ENCODE measurements around the gene AFF1. TPM values are rescaled to one million over a fixed set of nuclear protein-coding genes. Genes with fewer than 3 reads are reported as not detected.
A peak's percentile ranks its signal among the peaks of the same experiment; 100 is the strongest.

Gene AFF1
- total RNA-seq, 1 experiment from 2014 or later, result 52.8 TPM

DNA sequence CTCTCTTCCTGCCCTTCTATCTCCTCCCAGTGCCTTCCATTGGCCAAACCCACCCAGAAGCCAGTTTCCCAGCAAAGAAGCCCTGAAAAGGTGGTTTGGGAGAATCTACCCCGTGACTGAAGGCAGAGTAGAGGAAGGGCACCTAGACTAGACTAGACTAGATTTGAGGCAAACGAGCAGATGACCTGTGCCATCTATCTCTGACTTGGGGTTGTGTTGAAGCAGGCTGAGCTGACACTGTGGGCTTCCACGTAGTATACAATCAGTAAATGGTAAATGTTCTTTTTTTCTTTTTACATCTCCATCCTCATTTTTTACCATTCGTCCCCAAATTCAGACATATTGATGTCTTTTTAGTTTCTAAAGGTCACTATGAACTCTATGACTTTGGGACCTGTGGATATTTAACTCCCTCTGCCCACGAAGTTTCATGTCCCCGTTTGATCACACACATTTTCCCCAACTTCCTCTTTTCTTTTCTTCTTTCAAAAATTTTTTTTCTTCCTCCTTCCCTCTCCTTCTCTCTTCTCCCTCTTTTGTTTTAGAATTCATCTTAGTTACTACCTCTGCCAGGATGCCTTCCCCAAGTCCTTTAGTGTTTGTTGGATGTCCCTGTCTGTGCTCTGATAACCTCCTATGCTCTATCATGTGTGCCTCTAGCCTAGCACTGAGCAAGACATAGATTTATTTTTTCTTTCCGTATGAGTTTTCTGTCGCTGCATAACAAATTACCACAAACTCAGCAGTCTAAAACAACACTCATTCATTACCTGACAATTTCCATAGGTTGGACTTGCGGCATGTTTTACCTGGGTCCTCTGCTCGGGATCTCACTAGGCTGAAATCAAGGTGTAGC, 6.2 kb upstream of the AFF1 start:
- Histone ChIP-seq H3K79me2 (ENCODE audit: low read depth) (no peaks in the 10 kb centered on the region), H3K27ac (peak overlapping the region; percentile 83), H3K4me1 (replicated peaks; ENCODE audit: insufficient read depth) (peaks cover 37% of the 10 kb centered on the region), H3K27me3 (ENCODE audit: insufficient read depth, low read depth) (no peaks in the 10 kb centered on the region), H3K4me2 (peak overlapping the region; percentile 64), H3K4me3 (no peak overlapping the region), H3K36me3 (ENCODE audit: low read depth) (no peaks in the 10 kb centered on the region), H4K20me1 (ENCODE audit: insufficient read depth) (no peaks in the 10 kb centered on the region), H3K9me2 (ENCODE audit: insufficient read depth) (no peaks in the 10 kb centered on the region), H3F3A (ENCODE audit: insufficient read depth, low read depth) (peaks cover 18% of the 10 kb centered on the region; the same call in 1 of the 2 replicates), H2AFZ (peak overlapping the region; percentile 50; the same call in 1 of the 2 replicates), H3K9me3 (ENCODE audit: insufficient read depth, low read depth) (no peaks in the 10 kb centered on the region)
- TSS peak; percentile 85 for BruUV-seq (replicated peaks)
- TF ChIP-seq EZH2 (IDR thresholded peaks at IDR 0.05; ENCODE audit: low read depth), result no peak
- TF ChIP-seq, protein P1, sequence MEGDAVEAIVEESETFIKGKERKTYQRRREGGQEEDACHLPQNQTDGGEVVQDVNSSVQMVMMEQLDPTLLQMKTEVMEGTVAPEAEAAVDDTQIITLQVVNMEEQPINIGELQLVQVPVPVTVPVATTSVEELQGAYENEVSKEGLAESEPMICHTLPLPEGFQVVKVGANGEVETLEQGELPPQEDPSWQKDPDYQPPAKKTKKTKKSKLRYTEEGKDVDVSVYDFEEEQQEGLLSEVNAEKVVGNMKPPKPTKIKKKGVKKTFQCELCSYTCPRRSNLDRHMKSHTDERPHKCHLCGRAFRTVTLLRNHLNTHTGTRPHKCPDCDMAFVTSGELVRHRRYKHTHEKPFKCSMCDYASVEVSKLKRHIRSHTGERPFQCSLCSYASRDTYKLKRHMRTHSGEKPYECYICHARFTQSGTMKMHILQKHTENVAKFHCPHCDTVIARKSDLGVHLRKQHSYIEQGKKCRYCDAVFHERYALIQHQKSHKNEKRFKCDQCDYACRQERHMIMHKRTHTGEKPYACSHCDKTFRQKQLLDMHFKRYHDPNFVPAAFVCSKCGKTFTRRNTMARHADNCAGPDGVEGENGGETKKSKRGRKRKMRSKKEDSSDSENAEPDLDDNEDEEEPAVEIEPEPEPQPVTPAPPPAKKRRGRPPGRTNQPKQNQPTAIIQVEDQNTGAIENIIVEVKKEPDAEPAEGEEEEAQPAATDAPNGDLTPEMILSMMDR (conservative IDR thresholded peaks at IDR 0.05), result no peak
- no peak for DNase-seq
- ChIA-PET POLR2A (ENCODE audit: unreplicated experiment) (interaction anchor here (0.9 kb wide), 1 partner anchor 49 kb away, joined by 3 read pairs; no protein-coding TSS in a partner anchor), CTCF (interaction anchor here (0.7 kb wide), 1 partner anchor 8 kb away, joined by 3 read pairs; no protein-coding TSS in a partner anchor)
- intact Hi-C loops (cut with micrococcal nuclease; ENCODE audit: unreplicated experiment), result loop anchor here (5.0 kb wide), 1 partner anchor 179 kb away; no protein-coding TSS in a partner anchor

DNA sequence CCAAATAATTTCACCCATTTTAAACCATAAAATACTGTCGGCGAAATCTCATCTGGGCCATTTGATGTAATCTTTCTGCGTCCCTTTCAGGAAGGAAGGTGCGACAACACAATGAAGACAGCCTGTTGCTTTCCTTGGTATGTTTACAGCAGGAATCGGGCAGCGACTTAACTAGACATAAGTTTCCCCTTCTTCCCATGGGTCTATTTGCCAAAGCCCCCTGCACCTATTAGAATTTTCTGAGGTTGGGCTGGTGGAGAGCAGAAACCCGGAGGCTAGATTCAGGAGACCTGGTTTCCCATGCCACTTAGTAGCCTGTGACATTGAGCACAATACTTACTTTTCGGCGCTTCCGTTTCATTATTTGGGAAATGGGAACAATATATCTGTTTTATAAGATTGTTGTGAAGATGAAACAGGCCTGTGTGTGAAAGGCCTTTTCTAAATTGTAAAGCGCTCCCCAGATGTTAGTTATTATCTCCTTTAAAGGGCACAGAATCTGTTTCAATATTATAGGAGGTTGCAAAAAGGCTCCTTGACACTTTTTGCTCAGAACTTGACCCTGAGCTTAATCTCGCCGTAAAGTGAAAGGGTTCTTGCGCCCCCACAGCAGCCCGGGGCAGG, 552 bp upstream of the AFF1 start:
- POLR2A ChIA-PET (ENCODE audit: unreplicated experiment), result interaction anchor here (0.6 to 1.2 kb wide), 5 partner anchors 8 to 263 kb away, joined by 6 to 11 read pairs (median 7); no protein-coding TSS in a partner anchor
- Histone ChIP-seq H3K27ac (peak overlapping the region; percentile 83), H4K20me1 (ENCODE audit: insufficient read depth) (no peaks in the 10 kb centered on the region; the same call in 1 of the 2 replicates), H3K9me2 (ENCODE audit: insufficient read depth) (no peaks in the 10 kb centered on the region), H3F3A (ENCODE audit: insufficient read depth, low read depth) (peaks cover 28% of the 10 kb centered on the region), H3K79me2 (ENCODE audit: low read depth) (peaks cover 28% of the 10 kb centered on the region), H3K36me3 (ENCODE audit: low read depth) (no peaks in the 10 kb centered on the region), H2AFZ (peak overlapping the region; percentile 88), H3K9me3 (ENCODE audit: insufficient read depth, low read depth) (no peaks in the 10 kb centered on the region), H3K4me2 (peak overlapping the region; percentile 91), H3K4me3 (peak overlapping the region; percentile 75), H3K27me3 (ENCODE audit: insufficient read depth, low read depth) (no peaks in the 10 kb centered on the region), H3K4me1 (replicated peaks; ENCODE audit: insufficient read depth) (peaks cover 29% of the 10 kb centered on the region)
- CTCF ChIA-PET, result interaction anchor here (0.5 to 1.3 kb wide), 5 partner anchors 12 to 1099 kb away, joined by 3 to 9 read pairs (median 4); partner anchors contain the start of gene PTPN13
- no peak for TF ChIP-seq EZH2 (IDR thresholded peaks at IDR 0.05; ENCODE audit: low read depth)
- TF ChIP-seq, protein P1 (conservative IDR thresholded peaks at IDR 0.05), result no peak
- DNase-seq, result no peak
- intact Hi-C loops (cut with micrococcal nuclease; ENCODE audit: unreplicated experiment), result no loop called here
- BruUV-seq (replicated peaks), result TSS peak; percentile 56

DNA sequence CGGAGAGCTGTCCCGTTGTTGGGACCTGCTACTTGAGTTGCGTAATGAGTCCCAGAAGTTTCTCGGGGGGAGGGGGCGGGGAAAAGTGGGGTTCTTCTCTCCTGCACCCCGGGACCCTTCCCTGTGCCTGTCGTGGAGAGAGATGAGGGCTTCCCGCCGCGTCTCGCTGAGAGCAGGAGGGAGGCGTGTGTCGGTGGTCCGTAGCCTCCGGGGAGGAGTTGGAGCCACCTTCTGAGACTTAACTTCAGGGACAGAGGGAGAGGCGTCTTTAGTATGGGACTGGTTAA, 698 bp downstream of the AFF1 start:
- H2AFZ ChIP-seq, result peak overlapping the region; percentile 81
- peaks cover 37% of the 10 kb centered on the region for H3K4me1 ChIP-seq (replicated peaks; ENCODE audit: insufficient read depth)
- peaks cover 28% of the 10 kb centered on the region for H3F3A ChIP-seq (ENCODE audit: insufficient read depth, low read depth)
- peak overlapping the region; percentile 89 for H3K4me2 ChIP-seq
- no peaks in the 10 kb centered on the region for H3K36me3 ChIP-seq (ENCODE audit: low read depth)
- H3K79me2 ChIP-seq (ENCODE audit: low read depth), result peaks cover 40% of the 10 kb centered on the region
- H3K4me3 ChIP-seq, result peak overlapping the region; percentile 75
- ChIA-PET CTCF (no interaction called here), POLR2A (ENCODE audit: unreplicated experiment) (interaction anchor here (0.7 to 1.2 kb wide), 2 partner anchors 21 to 71 kb away, joined by 3 to 7 read pairs; no protein-coding TSS in a partner anchor)
- H3K27me3 ChIP-seq (ENCODE audit: insufficient read depth, low read depth), result no peaks in the 10 kb centered on the region
- peak overlapping the region; percentile 83 for H3K27ac ChIP-seq
- intact Hi-C loops (cut with micrococcal nuclease; ENCODE audit: unreplicated experiment), result loop anchor here (5.0 kb wide), 2 partner anchors 37 to 287 kb away; partner anchors contain the start of gene KLHL8
- H3K9me2 ChIP-seq (ENCODE audit: insufficient read depth), result no peaks in the 10 kb centered on the region
- no peak for DNase-seq
- no peaks in the 10 kb centered on the region for H3K9me3 ChIP-seq (ENCODE audit: insufficient read depth, low read depth)
- H4K20me1 ChIP-seq (ENCODE audit: insufficient read depth), result no peaks in the 10 kb centered on the region; the same call in 1 of the 2 replicates
- BruUV-seq (replicated peaks), result TSS peak; percentile 39
- TF ChIP-seq EZH2 (IDR thresholded peaks at IDR 0.05; ENCODE audit: low read depth), result no peak
- TF ChIP-seq, protein P1 (conservative IDR thresholded peaks at IDR 0.05), result no peak
